Measurements from ENCODE around the gene PLXDC1. TPM values are rescaled to one million over a fixed set of nuclear protein-coding genes. Genes with fewer than 3 reads are reported as not detected.
A peak's percentile ranks its signal among the peaks of the same experiment; 100 is the strongest.

PLXDC1 gene
- total RNA-seq, 1 experiment from 2014 or later: 0.52 TPM

- DNase-seq: peak; percentile 100
- intact Hi-C loops (cut with micrococcal nuclease; ENCODE audit: unreplicated experiment): loop anchor here (1.0 to 5.0 kb wide), 7 partner anchors 84 to 401 kb away; partner anchors contain the start of genes CWC25 and PSMB3
- Mint-ChIP-seq H3K4me1 (ENCODE audit: low read depth, unreplicated experiment) (peaks cover 29% of the 10 kb centered on the region), H3K27ac (ENCODE audit: unreplicated experiment) (peak overlapping the region; percentile 99), H3K27me3 (ENCODE audit: unreplicated experiment) (peaks cover 89% of the 10 kb centered on the region), H3K36me3 (ENCODE audit: insufficient read depth, unreplicated experiment) (peaks cover 46% of the 10 kb centered on the region), H3K9me3 (ENCODE audit: low read depth, unreplicated experiment) (no peaks in the 10 kb centered on the region), H3K4me3 (ENCODE audit: low read depth, unreplicated experiment) (peak overlapping the region; percentile 95)
- CTCF ChIA-PET: interaction anchor here (0.5 to 6.1 kb wide), 93 partner anchors 9 to 1974 kb away, joined by 3 to 502 read pairs (median 6); partner anchors contain the start of genes ARL5C, CACNB1, CDK12 and CWC25
- TF ChIP-seq, protein P1, sequence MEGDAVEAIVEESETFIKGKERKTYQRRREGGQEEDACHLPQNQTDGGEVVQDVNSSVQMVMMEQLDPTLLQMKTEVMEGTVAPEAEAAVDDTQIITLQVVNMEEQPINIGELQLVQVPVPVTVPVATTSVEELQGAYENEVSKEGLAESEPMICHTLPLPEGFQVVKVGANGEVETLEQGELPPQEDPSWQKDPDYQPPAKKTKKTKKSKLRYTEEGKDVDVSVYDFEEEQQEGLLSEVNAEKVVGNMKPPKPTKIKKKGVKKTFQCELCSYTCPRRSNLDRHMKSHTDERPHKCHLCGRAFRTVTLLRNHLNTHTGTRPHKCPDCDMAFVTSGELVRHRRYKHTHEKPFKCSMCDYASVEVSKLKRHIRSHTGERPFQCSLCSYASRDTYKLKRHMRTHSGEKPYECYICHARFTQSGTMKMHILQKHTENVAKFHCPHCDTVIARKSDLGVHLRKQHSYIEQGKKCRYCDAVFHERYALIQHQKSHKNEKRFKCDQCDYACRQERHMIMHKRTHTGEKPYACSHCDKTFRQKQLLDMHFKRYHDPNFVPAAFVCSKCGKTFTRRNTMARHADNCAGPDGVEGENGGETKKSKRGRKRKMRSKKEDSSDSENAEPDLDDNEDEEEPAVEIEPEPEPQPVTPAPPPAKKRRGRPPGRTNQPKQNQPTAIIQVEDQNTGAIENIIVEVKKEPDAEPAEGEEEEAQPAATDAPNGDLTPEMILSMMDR (IDR thresholded peaks at IDR 0.05; ENCODE audit: unreplicated experiment): peak; percentile 28
- BruUV-seq (replicated peaks): no TSS peak
Observed at GRCh38 chr17:39153599-39154051, 2.2 kb upstream of the PLXDC1 start.

DNA sequence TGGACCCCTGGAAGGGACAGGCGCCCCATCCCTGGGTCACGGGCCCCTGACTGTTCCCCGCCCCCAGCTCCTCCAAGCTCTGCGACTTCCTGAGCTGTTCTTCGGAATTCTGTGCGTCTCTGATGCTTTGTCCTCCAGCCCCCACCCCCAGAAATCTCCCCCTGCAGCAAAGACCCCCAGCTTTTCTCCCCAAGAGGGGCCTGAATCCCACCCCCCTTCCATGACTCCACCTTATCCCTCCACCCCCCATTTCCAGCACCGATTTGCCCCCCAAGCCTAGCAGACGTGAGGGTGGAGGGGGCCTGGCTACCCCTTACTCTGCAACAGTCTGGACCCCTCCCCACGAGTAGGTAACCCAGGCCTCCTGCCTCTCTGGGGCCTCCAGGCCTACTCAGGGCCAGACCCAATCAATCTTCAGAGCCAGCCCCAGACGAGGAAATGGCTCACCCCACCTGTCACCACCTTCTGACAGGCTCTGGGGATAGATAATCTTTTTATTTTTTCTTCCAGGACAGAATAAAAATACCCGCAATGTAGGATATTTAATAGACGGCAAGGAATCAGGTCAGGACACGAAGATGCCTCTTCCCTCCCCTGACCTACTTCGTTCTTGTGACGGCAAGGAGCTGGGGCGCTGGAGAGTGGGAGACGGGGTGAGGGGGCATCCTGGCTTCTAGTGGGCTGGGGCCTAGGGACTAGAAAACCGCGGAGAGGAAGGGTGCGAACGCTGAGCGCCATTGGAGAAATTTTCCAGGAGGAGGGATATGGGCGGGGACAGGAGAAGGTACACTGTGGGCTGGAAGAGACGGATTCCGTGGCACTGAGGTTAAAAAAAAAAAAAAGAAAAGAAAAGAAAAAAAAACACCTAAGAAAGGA, 744 bp upstream of the PLXDC1 start:
- CTCF ChIA-PET: interaction anchor here (0.6 to 6.1 kb wide), 91 partner anchors 8 to 1989 kb away, joined by 3 to 502 read pairs (median 6); partner anchors contain the start of genes ARL5C, CACNB1, CWC25 and ERBB2
- intact Hi-C loops (cut with micrococcal nuclease; ENCODE audit: unreplicated experiment): loop anchor here (2.0 to 5.0 kb wide), 4 partner anchors 93 to 400 kb away; partner anchors contain the start of genes CWC25 and PSMB3
- TF ChIP-seq, protein P1 (IDR thresholded peaks at IDR 0.05; ENCODE audit: unreplicated experiment): no peak
- Mint-ChIP-seq H3K4me3 (ENCODE audit: low read depth, unreplicated experiment) (peak overlapping the region; percentile 95), H3K36me3 (ENCODE audit: insufficient read depth, unreplicated experiment) (peaks cover 46% of the 10 kb centered on the region), H3K4me1 (ENCODE audit: low read depth, unreplicated experiment) (peaks cover 29% of the 10 kb centered on the region), H3K27me3 (ENCODE audit: unreplicated experiment) (peaks cover 91% of the 10 kb centered on the region), H3K27ac (ENCODE audit: unreplicated experiment) (peak overlapping the region; percentile 99), H3K9me3 (ENCODE audit: low read depth, unreplicated experiment) (no peaks in the 10 kb centered on the region)
- no peak for DNase-seq
- BruUV-seq (replicated peaks): no TSS peak

DNA sequence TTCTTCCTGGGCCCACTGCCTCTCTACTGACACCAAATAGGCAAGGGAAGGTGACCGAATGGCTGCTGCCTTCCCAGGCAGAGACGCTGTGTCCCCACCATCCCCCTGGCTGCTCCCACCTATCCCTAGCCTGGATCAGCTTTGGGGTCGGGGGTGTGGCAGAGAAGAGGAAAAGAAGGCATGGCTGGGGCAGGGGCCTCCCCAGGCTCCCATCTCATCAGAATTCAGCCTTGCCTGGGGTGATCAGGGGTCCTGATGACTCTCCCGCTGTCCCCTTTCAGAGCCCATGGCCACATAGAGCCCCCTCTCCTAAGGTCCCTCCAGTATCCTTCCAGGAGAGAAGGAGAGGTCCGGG, 665 bp downstream of the PLXDC1 start:
- H3K4me1 Mint-ChIP-seq (ENCODE audit: low read depth, unreplicated experiment): peaks cover 29% of the 10 kb centered on the region
- TF ChIP-seq, protein P1 (IDR thresholded peaks at IDR 0.05; ENCODE audit: unreplicated experiment): no peak
- intact Hi-C loops (cut with micrococcal nuclease; ENCODE audit: unreplicated experiment): loop anchor here (5.0 kb wide), 3 partner anchors 323 to 398 kb away; partner anchors contain the start of genes CWC25 and PSMB3
- no peak for DNase-seq
- H3K9me3 Mint-ChIP-seq (ENCODE audit: low read depth, unreplicated experiment): no peaks in the 10 kb centered on the region
- CTCF ChIA-PET: interaction anchor here (0.6 to 6.1 kb wide), 7 partner anchors 16 to 283 kb away, joined by 3 to 502 read pairs (median 6); partner anchors contain the start of gene ARL5C
- no TSS peak for BruUV-seq (replicated peaks)
- H3K27ac Mint-ChIP-seq (ENCODE audit: unreplicated experiment): no peak overlapping the region
- H3K27me3 Mint-ChIP-seq (ENCODE audit: unreplicated experiment): peaks cover 85% of the 10 kb centered on the region
- peak overlapping the region; percentile 95 for H3K4me3 Mint-ChIP-seq (ENCODE audit: low read depth, unreplicated experiment)
- peaks cover 46% of the 10 kb centered on the region for H3K36me3 Mint-ChIP-seq (ENCODE audit: insufficient read depth, unreplicated experiment)

- TF ChIP-seq, protein P1 (IDR thresholded peaks at IDR 0.05; ENCODE audit: unreplicated experiment): no peak
- intact Hi-C loops (cut with micrococcal nuclease; ENCODE audit: unreplicated experiment): loop anchor here (5.0 kb wide), 3 partner anchors 323 to 398 kb away; partner anchors contain the start of genes CWC25 and PSMB3
- peak overlapping the region; percentile 95 for H3K4me3 Mint-ChIP-seq (ENCODE audit: low read depth, unreplicated experiment)
- H3K36me3 Mint-ChIP-seq (ENCODE audit: insufficient read depth, unreplicated experiment): peaks cover 40% of the 10 kb centered on the region
- no peaks in the 10 kb centered on the region for H3K9me3 Mint-ChIP-seq (ENCODE audit: low read depth, unreplicated experiment)
- DNase-seq: no peak
- H3K27me3 Mint-ChIP-seq (ENCODE audit: unreplicated experiment): peaks cover 85% of the 10 kb centered on the region
- CTCF ChIA-PET: interaction anchor here (0.6 to 6.1 kb wide), 6 partner anchors 25 to 499 kb away, joined by 3 to 502 read pairs (median 4); no protein-coding TSS in a partner anchor
- BruUV-seq (replicated peaks): no TSS peak
- no peak overlapping the region for H3K27ac Mint-ChIP-seq (ENCODE audit: unreplicated experiment)
- H3K4me1 Mint-ChIP-seq (ENCODE audit: low read depth, unreplicated experiment): peaks cover 32% of the 10 kb centered on the region
Observed at GRCh38 chr17:39150104-39150634, 1.3 kb downstream of the PLXDC1 start.
